ENCODE results near the gene FAM228A.
A peak's percentile ranks its signal among the peaks of the same experiment; 100 is the strongest.
"Not testable (repeated sequence)": the region's sequence is repeated elsewhere in the genome, so short reads cannot be mapped to it uniquely, and the experiment has no call there.

The FAM228A gene

GRCh38 chr2:24174851-24175277 lies at the start of gene FAM228A:
TSS of gene FAM228A (plus strand) at chr2:24175053. CDS start at chr2:24175481, 428 bp downstream.
- no peak for DNase-seq (ENCODE audit: low spot score in 2 of 2)
- no peaks in the 10 kb centered on the region for H3K9me3 Mint-ChIP-seq
- H3K36me3 Mint-ChIP-seq (ENCODE audit: insufficient read depth) = no peaks in the 10 kb centered on the region
- no peak for ATAC-seq (replicated peaks; ENCODE audit: extremely low read depth, poor library complexity, severe bottlenecking)
- H3K4me1 Mint-ChIP-seq = no peaks in the 10 kb centered on the region
- no peak within 1 kb of the TSS for H3K4me3 Mint-ChIP-seq
- no peaks in the 10 kb centered on the region for H3K27me3 Mint-ChIP-seq
- H3K27ac Mint-ChIP-seq (ENCODE audit: low read depth) = no peak within 1 kb of the TSS

- ATAC-seq (replicated peaks; ENCODE audit: extremely low read depth, poor library complexity, severe bottlenecking) = no peak
- H3K27me3 Mint-ChIP-seq = no peaks in the 10 kb centered on the region
- H3K4me3 Mint-ChIP-seq = no peak overlapping the region
- no peak for DNase-seq (ENCODE audit: low spot score in 2 of 2)
- peaks cover 5% of the 10 kb centered on the region for H3K36me3 Mint-ChIP-seq (ENCODE audit: insufficient read depth)
- H3K27ac Mint-ChIP-seq (ENCODE audit: low read depth) = no peak overlapping the region
- no peaks in the 10 kb centered on the region for H3K9me3 Mint-ChIP-seq
- peaks cover 20% of the 10 kb centered on the region for H3K4me1 Mint-ChIP-seq
Observed at GRCh38 chr2:24125956-24126355, 48.9 kb upstream of the FAM228A start.

- ATAC-seq (replicated peaks; ENCODE audit: extremely low read depth, poor library complexity, severe bottlenecking) (no peak), DNase-seq (ENCODE audit: low spot score in 2 of 2) (no peak)
- Mint-ChIP-seq H3K9me3 (no peaks in the 10 kb centered on the region), H3K27ac (ENCODE audit: low read depth) (no peak overlapping the region), H3K36me3 (ENCODE audit: insufficient read depth) (peaks cover 2% of the 10 kb centered on the region), H3K4me3 (no peak overlapping the region), H3K27me3 (no peaks in the 10 kb centered on the region), H3K4me1 (no peaks in the 10 kb centered on the region)
Observed at GRCh38 chr2:24132543-24132942, 42.3 kb upstream of the FAM228A start.

- ATAC-seq (replicated peaks; ENCODE audit: extremely low read depth, poor library complexity, severe bottlenecking); DNase-seq (ENCODE audit: low spot score in 2 of 2); H3K27ac Mint-ChIP-seq (ENCODE audit: low read depth); H3K27me3 Mint-ChIP-seq; H3K36me3 Mint-ChIP-seq (ENCODE audit: insufficient read depth); H3K4me1 Mint-ChIP-seq; H3K9me3 Mint-ChIP-seq; H3K4me3 Mint-ChIP-seq: not testable (repeated sequence)
Observed at GRCh38 chr2:24140305-24140704, 34.5 kb upstream of the FAM228A start.

GRCh38 chr2:24147364-24147763 lies 27.5 kb upstream of the FAM228A start:
- ATAC-seq (replicated peaks; ENCODE audit: extremely low read depth, poor library complexity, severe bottlenecking) = no peak
- DNase-seq (ENCODE audit: low spot score in 2 of 2) = no peak
- no peak overlapping the region for H3K4me3 Mint-ChIP-seq
- peaks cover 6% of the 10 kb centered on the region for H3K9me3 Mint-ChIP-seq
- no peaks in the 10 kb centered on the region for H3K27me3 Mint-ChIP-seq
- no peak overlapping the region for H3K27ac Mint-ChIP-seq (ENCODE audit: low read depth)
- H3K36me3 Mint-ChIP-seq (ENCODE audit: insufficient read depth) = peaks cover 6% of the 10 kb centered on the region
- no peaks in the 10 kb centered on the region for H3K4me1 Mint-ChIP-seq

- ATAC-seq (replicated peaks; ENCODE audit: extremely low read depth, poor library complexity, severe bottlenecking) (no peak), DNase-seq (ENCODE audit: low spot score in 2 of 2) (no peak)
- Mint-ChIP-seq H3K4me1 (no peaks in the 10 kb centered on the region), H3K36me3 (ENCODE audit: insufficient read depth) (peaks cover 2% of the 10 kb centered on the region), H3K27ac (ENCODE audit: low read depth) (no peak overlapping the region), H3K4me3 (no peak overlapping the region), H3K27me3 (no peaks in the 10 kb centered on the region), H3K9me3 (peaks cover 1% of the 10 kb centered on the region)
Observed at GRCh38 chr2:24152413-24153197, 22.2 kb upstream of the FAM228A start.

- ATAC-seq (replicated peaks; ENCODE audit: extremely low read depth, poor library complexity, severe bottlenecking) = no peak
Observed at GRCh38 chr2:24153478-24153877, 21.4 kb upstream of the FAM228A start.

GRCh38 chr2:24158131-24158530 lies 16.7 kb upstream of the FAM228A start:
- Mint-ChIP-seq H3K27me3 (no peaks in the 10 kb centered on the region), H3K4me1 (no peaks in the 10 kb centered on the region), H3K9me3 (no peaks in the 10 kb centered on the region), H3K27ac (ENCODE audit: low read depth) (no peak overlapping the region), H3K4me3 (no peak overlapping the region), H3K36me3 (ENCODE audit: insufficient read depth) (no peaks in the 10 kb centered on the region)
- ATAC-seq (replicated peaks; ENCODE audit: extremely low read depth, poor library complexity, severe bottlenecking) (no peak), DNase-seq (ENCODE audit: low spot score in 2 of 2) (no peak)

More at GRCh38 chr2:24153478-24153877, 21.4 kb upstream of the FAM228A start:
- no peak overlapping the region for H3K4me3 Mint-ChIP-seq
- DNase-seq (ENCODE audit: low spot score in 2 of 2) = no peak
- no peaks in the 10 kb centered on the region for H3K4me1 Mint-ChIP-seq
- H3K9me3 Mint-ChIP-seq = no peaks in the 10 kb centered on the region
- H3K27ac Mint-ChIP-seq (ENCODE audit: low read depth) = no peak overlapping the region
- peaks cover 2% of the 10 kb centered on the region for H3K36me3 Mint-ChIP-seq (ENCODE audit: insufficient read depth)
- H3K27me3 Mint-ChIP-seq = no peaks in the 10 kb centered on the region

- Mint-ChIP-seq H3K9me3 (no peaks in the 10 kb centered on the region), H3K4me3 (no peak overlapping the region), H3K36me3 (ENCODE audit: insufficient read depth) (no peaks in the 10 kb centered on the region), H3K27ac (ENCODE audit: low read depth) (peak overlapping the region; percentile 45), H3K27me3 (no peaks in the 10 kb centered on the region), H3K4me1 (no peaks in the 10 kb centered on the region)
- DNase-seq (ENCODE audit: low spot score in 2 of 2) = no peak
- ATAC-seq (replicated peaks; ENCODE audit: extremely low read depth, poor library complexity, severe bottlenecking) = no peak
Observed at GRCh38 chr2:24159708-24160107, 15.1 kb upstream of the FAM228A start.

- ATAC-seq (replicated peaks; ENCODE audit: extremely low read depth, poor library complexity, severe bottlenecking) (no peak), DNase-seq (ENCODE audit: low spot score in 2 of 2) (no peak)
- Mint-ChIP-seq H3K36me3 (ENCODE audit: insufficient read depth) (no peaks in the 10 kb centered on the region), H3K4me1 (no peaks in the 10 kb centered on the region), H3K27ac (ENCODE audit: low read depth) (no peak overlapping the region), H3K27me3 (no peaks in the 10 kb centered on the region), H3K9me3 (no peaks in the 10 kb centered on the region), H3K4me3 (no peak overlapping the region)
Observed at GRCh38 chr2:24160761-24161160, 14.1 kb upstream of the FAM228A start.

- ATAC-seq (replicated peaks; ENCODE audit: extremely low read depth, poor library complexity, severe bottlenecking) (no peak), DNase-seq (ENCODE audit: low spot score in 2 of 2) (no peak)
- Mint-ChIP-seq H3K27me3 (no peaks in the 10 kb centered on the region), H3K36me3 (ENCODE audit: insufficient read depth) (no peaks in the 10 kb centered on the region), H3K9me3 (no peaks in the 10 kb centered on the region), H3K4me3 (no peak overlapping the region), H3K4me1 (no peaks in the 10 kb centered on the region), H3K27ac (ENCODE audit: low read depth) (no peak overlapping the region)
Observed at GRCh38 chr2:24162494-24162893, 12.4 kb upstream of the FAM228A start.

GRCh38 chr2:24163186-24163585 lies 11.7 kb upstream of the FAM228A start:
- H3K9me3 Mint-ChIP-seq = no peaks in the 10 kb centered on the region
- ATAC-seq (replicated peaks; ENCODE audit: extremely low read depth, poor library complexity, severe bottlenecking) (no peak), DNase-seq (ENCODE audit: low spot score in 2 of 2) (no peak)
- no peaks in the 10 kb centered on the region for H3K27me3 Mint-ChIP-seq
- no peak overlapping the region for H3K4me3 Mint-ChIP-seq
- H3K4me1 Mint-ChIP-seq = no peaks in the 10 kb centered on the region
- H3K27ac Mint-ChIP-seq (ENCODE audit: low read depth) = no peak overlapping the region
- H3K36me3 Mint-ChIP-seq (ENCODE audit: insufficient read depth) = no peaks in the 10 kb centered on the region

GRCh38 chr2:24163601-24164000 lies 11.3 kb upstream of the FAM228A start:
- no peaks in the 10 kb centered on the region for H3K9me3 Mint-ChIP-seq
- no peaks in the 10 kb centered on the region for H3K27me3 Mint-ChIP-seq
- H3K4me3 Mint-ChIP-seq = no peak overlapping the region
- ATAC-seq (replicated peaks; ENCODE audit: extremely low read depth, poor library complexity, severe bottlenecking) (no peak), DNase-seq (ENCODE audit: low spot score in 2 of 2) (no peak)
- no peaks in the 10 kb centered on the region for H3K4me1 Mint-ChIP-seq
- no peak overlapping the region for H3K27ac Mint-ChIP-seq (ENCODE audit: low read depth)
- H3K36me3 Mint-ChIP-seq (ENCODE audit: insufficient read depth) = no peaks in the 10 kb centered on the region

Measured in central memory CD8-positive, alpha-beta T cell (primary cell).